ENCODE data around the gene FOXF2. TPM values are rescaled to one million over a fixed set of nuclear protein-coding genes. Genes with fewer than 3 reads are reported as not detected.
"Not testable (repeated sequence)": the region's sequence is repeated elsewhere in the genome, so short reads cannot be mapped to it uniquely, and the experiment has no call there.

The FOXF2 gene
- total RNA-seq = not detected

- Mint-ChIP-seq H3K9me3 (no peaks in the 10 kb centered on the region), H3K36me3 (no peaks in the 10 kb centered on the region), H3K4me1 (ENCODE audit: low read depth in 2 of 2) (peaks cover 4 to 15% of the 10 kb centered on the region in 2 donors), H3K4me3 (peak within 1 kb of the TSS; percentile 54), H3K27me3 (peaks cover 52 to 68% of the 10 kb centered on the region in 2 donors), H3K27ac (no peak within 1 kb of the TSS)
- DNase-seq (ENCODE audit: low spot score) = no peak
- ATAC-seq = no peak
These were observed at the start of gene FOXF2 for GRCh38 chr6:1389369-1390132. Gene FOXF2 (plus strand): TSS chr6:1389576. CDS start chr6:1389948, 372 bp downstream.

GRCh38 chr6:1346101-1346500, 43.3 kb upstream of the FOXF2 start:
- DNase-seq (ENCODE audit: low spot score) = no peak
- Mint-ChIP-seq H3K4me1 (ENCODE audit: low read depth in 2 of 2) (no peaks in the 10 kb centered on the region), H3K27ac (no peak overlapping the region), H3K27me3 (peaks cover 39 to 55% of the 10 kb centered on the region in 2 donors), H3K9me3 (peaks cover 7% of the 10 kb centered on the region), H3K36me3 (peaks cover 24% of the 10 kb centered on the region), H3K4me3 (no peak overlapping the region)
- no peak for ATAC-seq

GRCh38 chr6:1346558-1347091, 42.8 kb upstream of the FOXF2 start:
- DNase-seq (ENCODE audit: low spot score) (no peak), ATAC-seq (no peak)
- Mint-ChIP-seq H3K36me3 (peaks cover 30% of the 10 kb centered on the region), H3K9me3 (peaks cover 7% of the 10 kb centered on the region), H3K27ac (no peak overlapping the region), H3K4me1 (ENCODE audit: low read depth in 2 of 2) (no peaks in the 10 kb centered on the region), H3K4me3 (no peak overlapping the region), H3K27me3 (peaks cover 34 to 55% of the 10 kb centered on the region in 2 donors)

- DNase-seq (ENCODE audit: low spot score) = no peak
- no peak overlapping the region for H3K27ac Mint-ChIP-seq
- peaks cover 11% of the 10 kb centered on the region for H3K9me3 Mint-ChIP-seq
- H3K4me1 Mint-ChIP-seq (ENCODE audit: low read depth in 2 of 2) = no peaks in the 10 kb centered on the region
- ATAC-seq = no peak
- H3K36me3 Mint-ChIP-seq = peaks cover 33% of the 10 kb centered on the region
- no peak overlapping the region for H3K4me3 Mint-ChIP-seq
- H3K27me3 Mint-ChIP-seq = peaks cover 33 to 51% of the 10 kb centered on the region in 2 donors
These were observed 42.2 kb upstream of the FOXF2 start for GRCh38 chr6:1347161-1347560.

GRCh38 chr6:1348675-1349074, 40.7 kb upstream of the FOXF2 start:
- Mint-ChIP-seq H3K27me3 (peaks cover 35 to 52% of the 10 kb centered on the region in 2 donors), H3K36me3 (peaks cover 33% of the 10 kb centered on the region), H3K27ac (no peak overlapping the region), H3K4me1 (ENCODE audit: low read depth in 2 of 2) (no peaks in the 10 kb centered on the region), H3K4me3 (no peak overlapping the region), H3K9me3 (peaks cover 9% of the 10 kb centered on the region)
- DNase-seq (ENCODE audit: low spot score) (no peak), ATAC-seq (no peak)

- no peak overlapping the region for H3K4me3 Mint-ChIP-seq
- H3K27ac Mint-ChIP-seq = no peak overlapping the region
- peaks cover 7% of the 10 kb centered on the region for H3K9me3 Mint-ChIP-seq
- peaks cover 25% of the 10 kb centered on the region for H3K36me3 Mint-ChIP-seq
- ATAC-seq (no peak), DNase-seq (ENCODE audit: low spot score) (no peak)
- no peaks in the 10 kb centered on the region for H3K4me1 Mint-ChIP-seq (ENCODE audit: low read depth in 2 of 2)
- H3K27me3 Mint-ChIP-seq = peaks cover 33 to 52% of the 10 kb centered on the region in 2 donors
These were observed 39.7 kb upstream of the FOXF2 start for GRCh38 chr6:1349655-1350054.

- H3K36me3 Mint-ChIP-seq = peaks cover 21% of the 10 kb centered on the region
- H3K9me3 Mint-ChIP-seq = peaks cover 7% of the 10 kb centered on the region
- H3K4me3 Mint-ChIP-seq = no peak overlapping the region
- H3K27ac Mint-ChIP-seq = no peak overlapping the region
- DNase-seq (ENCODE audit: low spot score) (no peak), ATAC-seq (no peak)
- H3K27me3 Mint-ChIP-seq = peaks cover 31 to 53% of the 10 kb centered on the region in 2 donors
- H3K4me1 Mint-ChIP-seq (ENCODE audit: low read depth in 2 of 2) = no peaks in the 10 kb centered on the region
These were observed 37.9 kb upstream of the FOXF2 start for GRCh38 chr6:1351381-1352008.

- Mint-ChIP-seq H3K27me3 (peaks cover 26 to 53% of the 10 kb centered on the region in 2 donors), H3K36me3 (peaks cover 21% of the 10 kb centered on the region)
- ATAC-seq; H3K4me1 Mint-ChIP-seq (ENCODE audit: low read depth in 2 of 2); H3K9me3 Mint-ChIP-seq; H3K4me3 Mint-ChIP-seq; DNase-seq (ENCODE audit: low spot score); H3K27ac Mint-ChIP-seq: not testable (repeated sequence)
These were observed 34.3 kb upstream of the FOXF2 start for GRCh38 chr6:1355068-1355467.

GRCh38 chr6:1361717-1362116, 27.7 kb upstream of the FOXF2 start:
- H3K27me3 Mint-ChIP-seq = peaks cover 27 to 43% of the 10 kb centered on the region in 2 donors
- H3K9me3 Mint-ChIP-seq; ATAC-seq; H3K27ac Mint-ChIP-seq; H3K4me1 Mint-ChIP-seq (ENCODE audit: low read depth in 2 of 2); H3K36me3 Mint-ChIP-seq; H3K4me3 Mint-ChIP-seq; DNase-seq (ENCODE audit: low spot score): not testable (repeated sequence)

GRCh38 chr6:1362643-1363042, 26.7 kb upstream of the FOXF2 start:
- no peak for DNase-seq (ENCODE audit: low spot score)
- Mint-ChIP-seq H3K27me3 (peaks cover 24 to 43% of the 10 kb centered on the region in 2 donors), H3K4me1 (ENCODE audit: low read depth in 2 of 2) (no peaks in the 10 kb centered on the region), H3K4me3 (no peak overlapping the region), H3K9me3 (no peaks in the 10 kb centered on the region), H3K27ac (no peak overlapping the region), H3K36me3 (no peaks in the 10 kb centered on the region)
- ATAC-seq = no peak

- no peak for ATAC-seq
These were observed 26.1 kb upstream of the FOXF2 start for GRCh38 chr6:1363298-1363697.

GRCh38 chr6:1363729-1364572, 25.4 kb upstream of the FOXF2 start:
- ATAC-seq (no peak), DNase-seq (ENCODE audit: low spot score) (no peak)
- Mint-ChIP-seq H3K4me1 (ENCODE audit: low read depth in 2 of 2) (no peaks in the 10 kb centered on the region), H3K27me3 (peaks cover 31 to 53% of the 10 kb centered on the region in 2 donors), H3K27ac (no peak overlapping the region), H3K9me3 (no peaks in the 10 kb centered on the region), H3K4me3 (no peak overlapping the region), H3K36me3 (no peaks in the 10 kb centered on the region)

More at GRCh38 chr6:1363298-1363697, 26.1 kb upstream of the FOXF2 start:
- Mint-ChIP-seq H3K27ac (no peak overlapping the region), H3K4me1 (ENCODE audit: low read depth in 2 of 2) (no peaks in the 10 kb centered on the region), H3K4me3 (no peak overlapping the region), H3K36me3 (no peaks in the 10 kb centered on the region), H3K27me3 (peaks cover 28 to 48% of the 10 kb centered on the region in 2 donors), H3K9me3 (no peaks in the 10 kb centered on the region)
- no peak for DNase-seq (ENCODE audit: low spot score)

GRCh38 chr6:1364791-1365190, 24.6 kb upstream of the FOXF2 start:
- ATAC-seq = no peak
- Mint-ChIP-seq H3K9me3 (no peaks in the 10 kb centered on the region), H3K27ac (no peak overlapping the region), H3K27me3 (peaks cover 31 to 54% of the 10 kb centered on the region in 2 donors), H3K36me3 (no peaks in the 10 kb centered on the region), H3K4me1 (ENCODE audit: low read depth in 2 of 2) (no peaks in the 10 kb centered on the region), H3K4me3 (no peak overlapping the region)
- no peak for DNase-seq (ENCODE audit: low spot score)
